ENCODE measurements around the gene HPCAL1. TPM values are rescaled to one million over a fixed set of nuclear protein-coding genes. Genes with fewer than 3 reads are reported as not detected.
A peak's percentile ranks its signal among the peaks of the same experiment; 100 is the strongest.

Gene HPCAL1
- total and polyA plus RNA-seq, 11 donors = 18.9 to 63.2 (median 40.5) TPM

DNA sequence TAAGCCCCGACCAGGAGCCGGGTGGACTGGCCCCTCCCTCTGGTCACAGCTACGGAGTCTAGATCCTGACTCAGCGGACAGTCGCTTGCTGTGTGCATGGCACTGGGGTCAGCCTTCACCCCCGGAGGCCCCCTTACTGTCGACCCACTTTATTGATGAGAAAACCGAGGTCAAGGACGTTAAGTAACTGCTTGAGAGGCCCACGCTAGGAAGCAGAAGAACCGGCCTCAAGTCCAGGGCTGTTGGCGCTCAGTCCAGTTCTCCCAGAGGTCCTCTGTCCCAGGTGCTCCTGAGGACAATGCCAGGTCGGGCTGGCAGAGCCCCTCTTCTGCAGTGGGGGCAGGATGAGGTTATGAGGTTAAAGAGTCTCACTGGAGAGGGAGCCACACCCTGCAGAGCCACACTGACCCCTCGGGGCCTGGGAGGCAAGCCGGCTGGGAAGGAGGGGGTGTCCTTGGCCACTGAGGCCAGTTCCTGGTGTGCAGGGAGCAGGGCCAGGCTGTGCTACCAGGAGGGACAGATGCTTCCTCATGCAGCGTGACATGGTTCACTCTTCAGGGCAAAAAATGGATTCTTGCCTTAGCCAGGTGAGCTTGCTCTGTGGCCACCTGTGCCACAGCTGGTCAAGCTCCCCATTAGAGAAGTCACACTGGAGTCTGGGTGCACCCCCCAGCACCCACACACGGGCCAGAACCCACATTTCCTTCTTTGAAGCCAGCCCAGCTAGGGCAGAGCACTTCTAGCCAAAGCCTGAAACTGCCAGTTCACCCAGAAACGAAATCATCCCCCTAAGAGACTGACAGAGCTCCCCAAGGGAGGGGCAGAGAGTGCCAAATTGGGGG, 47.3 kb upstream of the HPCAL1 start:
- Histone ChIP-seq H3K36me3 (no peaks in the 10 kb centered on the region), H3K4me3 (no peak overlapping the region), H3K27me3 (no peaks in the 10 kb centered on the region), H3K9me3 (peaks cover 0 to 7% (median 2%) of the 10 kb centered on the region in 12 donors), H3K27ac (no peak overlapping the region), H3K4me1 (no peaks in the 10 kb centered on the region)
- ATAC-seq (no peak), DNase-seq (peak in 1 of 5 donors; percentile 23)
- WGBS, 4 donors = 72 to 87% (median 84%) methylated on average over 7 to 18 of the region's 18 CpGs
- intact Hi-C loops (cut with DNase I) = no loop called here
- no peak for TF ChIP-seq POLR2A (IDR thresholded peaks at IDR 0.05)
- TF ChIP-seq, protein P1, sequence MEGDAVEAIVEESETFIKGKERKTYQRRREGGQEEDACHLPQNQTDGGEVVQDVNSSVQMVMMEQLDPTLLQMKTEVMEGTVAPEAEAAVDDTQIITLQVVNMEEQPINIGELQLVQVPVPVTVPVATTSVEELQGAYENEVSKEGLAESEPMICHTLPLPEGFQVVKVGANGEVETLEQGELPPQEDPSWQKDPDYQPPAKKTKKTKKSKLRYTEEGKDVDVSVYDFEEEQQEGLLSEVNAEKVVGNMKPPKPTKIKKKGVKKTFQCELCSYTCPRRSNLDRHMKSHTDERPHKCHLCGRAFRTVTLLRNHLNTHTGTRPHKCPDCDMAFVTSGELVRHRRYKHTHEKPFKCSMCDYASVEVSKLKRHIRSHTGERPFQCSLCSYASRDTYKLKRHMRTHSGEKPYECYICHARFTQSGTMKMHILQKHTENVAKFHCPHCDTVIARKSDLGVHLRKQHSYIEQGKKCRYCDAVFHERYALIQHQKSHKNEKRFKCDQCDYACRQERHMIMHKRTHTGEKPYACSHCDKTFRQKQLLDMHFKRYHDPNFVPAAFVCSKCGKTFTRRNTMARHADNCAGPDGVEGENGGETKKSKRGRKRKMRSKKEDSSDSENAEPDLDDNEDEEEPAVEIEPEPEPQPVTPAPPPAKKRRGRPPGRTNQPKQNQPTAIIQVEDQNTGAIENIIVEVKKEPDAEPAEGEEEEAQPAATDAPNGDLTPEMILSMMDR (IDR thresholded peaks at IDR 0.05) = no peak

DNA sequence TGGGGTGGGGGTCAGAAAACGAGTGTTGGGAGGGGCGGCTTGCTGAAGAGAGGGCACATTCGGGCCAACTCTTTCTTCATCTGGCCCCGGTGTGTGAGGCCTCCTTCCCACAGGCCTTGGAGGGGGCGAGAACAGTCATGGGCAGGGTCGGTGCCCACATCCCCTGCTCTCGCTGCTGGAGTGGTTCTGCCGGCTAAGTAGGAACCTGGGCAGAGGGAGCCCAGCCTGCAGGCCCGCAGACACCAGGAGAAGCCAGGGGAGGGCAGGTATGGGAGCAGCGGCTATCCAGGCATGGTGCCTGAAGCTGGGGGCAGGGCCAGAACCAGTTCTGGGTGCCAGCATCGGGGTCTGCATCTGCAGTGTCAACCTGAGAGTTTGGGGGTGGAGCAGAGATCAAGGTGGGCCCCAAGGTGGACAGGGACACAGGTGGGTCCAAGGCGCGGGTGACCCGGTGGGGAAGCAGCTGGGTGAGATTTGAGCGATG, 46.6 kb upstream of the HPCAL1 start:
- 76 to 90% (median 88%) methylated on average over 12 to 15 of the region's 15 CpGs for WGBS, 4 donors
- no peak for ATAC-seq
- peak in 2 of 5 donors; percentile 9 to 16 for DNase-seq
- H3K36me3 ChIP-seq = no peaks in the 10 kb centered on the region
- H3K4me1 ChIP-seq = no peaks in the 10 kb centered on the region
- intact Hi-C loops (cut with DNase I) = no loop called here
- H3K4me3 ChIP-seq = no peak overlapping the region
- no peaks in the 10 kb centered on the region for H3K27me3 ChIP-seq
- TF ChIP-seq, protein P1 (IDR thresholded peaks at IDR 0.05) = no peak
- TF ChIP-seq POLR2A (IDR thresholded peaks at IDR 0.05) = no peak
- no peak overlapping the region for H3K27ac ChIP-seq
- H3K9me3 ChIP-seq = peaks cover 0 to under 1% (median 0%) of the 10 kb centered on the region in 12 donors

DNA sequence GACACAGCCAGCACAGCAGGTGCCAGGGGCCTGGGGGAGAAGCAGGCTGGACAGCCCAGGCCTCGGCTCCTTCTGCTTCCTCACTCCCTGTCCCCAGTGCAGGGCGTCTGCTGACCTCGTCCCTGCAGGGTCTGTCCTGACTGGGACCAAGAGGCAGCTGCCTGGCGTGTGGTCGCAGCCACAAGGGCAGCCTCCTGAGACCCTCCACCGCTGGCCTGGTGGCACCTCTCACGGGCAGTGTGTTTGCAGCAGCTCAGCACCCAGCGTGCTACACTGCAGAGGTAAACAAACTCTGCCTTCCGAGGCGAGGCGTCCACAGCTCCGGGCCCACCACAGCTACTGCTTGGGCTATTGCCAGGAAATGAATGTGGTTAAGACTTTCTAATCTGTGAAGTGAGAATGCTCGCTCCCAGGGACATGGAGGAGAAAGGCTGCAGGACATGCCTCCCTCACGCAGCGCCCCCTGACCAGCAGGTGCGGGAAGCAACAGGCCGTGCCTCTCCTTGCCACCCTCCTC, 46.1 kb upstream of the HPCAL1 start:
- DNase-seq (peak in 2 of 5 donors; percentile 13 to 58), ATAC-seq (no peak)
- Histone ChIP-seq H3K36me3 (no peaks in the 10 kb centered on the region), H3K4me1 (no peaks in the 10 kb centered on the region), H3K9me3 (no peaks in the 10 kb centered on the region), H3K4me3 (no peak overlapping the region), H3K27me3 (no peaks in the 10 kb centered on the region), H3K27ac (no peak overlapping the region)
- intact Hi-C loops (cut with DNase I) = no loop called here
- TF ChIP-seq, protein P1 (IDR thresholded peaks at IDR 0.05) = no peak
- no peak for TF ChIP-seq POLR2A (IDR thresholded peaks at IDR 0.05)
- 85 to 92% (median 88%) methylated on average over 9 to 17 of the region's 17 CpGs for WGBS, 4 donors

DNA sequence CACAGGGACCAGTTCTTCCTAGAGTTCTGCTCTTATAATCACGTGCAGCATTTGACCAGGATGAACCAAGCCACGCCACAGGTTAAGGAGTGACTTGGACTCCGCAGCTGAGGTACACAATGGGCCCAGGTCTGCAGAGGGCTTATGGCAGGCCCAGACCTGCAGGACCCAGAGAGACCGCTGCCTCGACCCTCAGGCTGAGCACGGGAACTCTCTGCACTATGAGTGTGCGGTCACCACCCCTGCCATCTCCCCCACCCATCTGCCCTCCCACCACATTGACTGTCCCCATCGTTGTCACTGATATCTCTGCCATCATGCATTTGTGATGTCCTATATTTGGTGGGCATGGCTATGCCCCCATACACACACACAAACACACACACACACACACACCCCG, 45.7 kb upstream of the HPCAL1 start:
- H3K4me3 ChIP-seq = no peak overlapping the region
- no peak overlapping the region for H3K27ac ChIP-seq
- H3K36me3 ChIP-seq = no peaks in the 10 kb centered on the region
- peak in 1 of 5 donors; percentile 24 for DNase-seq
- no peaks in the 10 kb centered on the region for H3K9me3 ChIP-seq
- TF ChIP-seq, protein P1 (IDR thresholded peaks at IDR 0.05) = no peak
- no peak for TF ChIP-seq POLR2A (IDR thresholded peaks at IDR 0.05)
- ATAC-seq = peak in 1 of 4 donors; percentile 12
- no peaks in the 10 kb centered on the region for H3K4me1 ChIP-seq
- intact Hi-C loops (cut with DNase I) = no loop called here
- 92 to 96% (median 94%) methylated on average over 8 to 9 of the region's 9 CpGs for WGBS, 4 donors
- no peaks in the 10 kb centered on the region for H3K27me3 ChIP-seq
